Fibroblast of the aortic adventitia (primary cell): Measurements from ENCODE around the gene ARHGEF12. TPM values are rescaled to one million over a fixed set of nuclear protein-coding genes. Genes with fewer than 3 reads are reported as not detected.
A peak's percentile ranks its signal among the peaks of the same experiment; 100 is the strongest.

ENCODE experiments used
- DNase-seq: peaks from one replicate; pipeline ENCODE4 v3.0.0-alpha.2; 2010; ENCODE audit warnings: low read depth
- H3K4me3 ChIP-seq: 2 replicates; pipeline ENCODE4 v1.5.1; 2011; ENCODE audit warnings: low read depth, mild to moderate bottlenecking, control low read depth, low read length, moderate library complexity
- total RNA-seq: library from RNA; depleted of rRNA; stranded (reverse); fragments of >200 nt; gene quantifications from 2 replicates; pipeline ENCODE4 v1.2.3, GENCODE V29; 2012; ENCODE audit warnings: low replicate concordance
- TF ChIP-seq, protein P1 (sequence below): IDR thresholded peaks from 2 replicates; pipeline ENCODE4 v1.5.1; 2011; ENCODE audit warnings: mild to moderate bottlenecking, low read length, control low read depth, inconsistent platforms; ENCODE audit not compliant: insufficient read depth

ARHGEF12 gene
- total RNA-seq, 1 donor = 103 TPM

DNA sequence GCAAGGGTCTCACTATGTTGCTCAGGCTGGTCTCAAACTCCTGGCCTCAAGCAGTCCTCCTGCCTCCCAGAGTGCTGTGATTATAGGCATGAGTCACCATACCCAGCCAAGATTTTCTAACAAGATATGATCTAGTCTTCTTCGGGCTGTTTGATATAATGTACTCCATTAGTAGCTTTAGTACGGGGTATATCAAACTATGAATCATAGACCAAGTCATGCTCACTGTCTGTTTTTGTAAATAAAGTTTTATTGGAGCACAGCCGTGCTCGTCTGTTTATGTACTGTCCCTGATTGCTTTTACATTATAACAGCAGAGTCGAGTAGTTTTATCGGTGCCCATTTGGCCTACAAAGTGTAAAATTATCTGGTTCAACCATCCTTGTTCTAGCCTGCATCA lies 131.4 kb downstream of the ARHGEF12 start:
- no peak for DNase-seq
- TF ChIP-seq, protein P1, sequence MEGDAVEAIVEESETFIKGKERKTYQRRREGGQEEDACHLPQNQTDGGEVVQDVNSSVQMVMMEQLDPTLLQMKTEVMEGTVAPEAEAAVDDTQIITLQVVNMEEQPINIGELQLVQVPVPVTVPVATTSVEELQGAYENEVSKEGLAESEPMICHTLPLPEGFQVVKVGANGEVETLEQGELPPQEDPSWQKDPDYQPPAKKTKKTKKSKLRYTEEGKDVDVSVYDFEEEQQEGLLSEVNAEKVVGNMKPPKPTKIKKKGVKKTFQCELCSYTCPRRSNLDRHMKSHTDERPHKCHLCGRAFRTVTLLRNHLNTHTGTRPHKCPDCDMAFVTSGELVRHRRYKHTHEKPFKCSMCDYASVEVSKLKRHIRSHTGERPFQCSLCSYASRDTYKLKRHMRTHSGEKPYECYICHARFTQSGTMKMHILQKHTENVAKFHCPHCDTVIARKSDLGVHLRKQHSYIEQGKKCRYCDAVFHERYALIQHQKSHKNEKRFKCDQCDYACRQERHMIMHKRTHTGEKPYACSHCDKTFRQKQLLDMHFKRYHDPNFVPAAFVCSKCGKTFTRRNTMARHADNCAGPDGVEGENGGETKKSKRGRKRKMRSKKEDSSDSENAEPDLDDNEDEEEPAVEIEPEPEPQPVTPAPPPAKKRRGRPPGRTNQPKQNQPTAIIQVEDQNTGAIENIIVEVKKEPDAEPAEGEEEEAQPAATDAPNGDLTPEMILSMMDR = no peak

DNA sequence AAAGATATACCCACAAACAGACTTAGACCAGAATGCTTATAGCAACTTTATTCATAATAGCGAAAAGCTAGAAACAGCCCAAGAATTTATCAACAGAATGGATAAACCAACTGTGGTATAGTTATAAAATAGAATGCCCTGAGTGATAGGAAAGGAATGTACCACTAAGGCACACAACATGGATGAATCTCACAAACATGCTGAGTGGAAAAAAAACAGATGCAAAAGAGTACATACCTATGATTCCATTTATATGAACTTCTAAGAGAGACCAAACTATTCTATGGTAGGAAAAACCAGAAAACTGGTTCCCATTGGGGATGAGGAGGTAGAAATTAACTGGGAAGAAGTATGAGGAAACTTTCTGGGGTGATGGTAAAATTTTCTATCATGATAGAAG lies 134.9 kb downstream of the ARHGEF12 start:
- TF ChIP-seq, protein P1 = no peak
- no peak overlapping the region for H3K4me3 ChIP-seq
- peak; percentile 65 for DNase-seq

More for the DNA sequence above, 131.4 kb downstream of the ARHGEF12 start:
- H3K4me3 ChIP-seq = no peak overlapping the region

DNA sequence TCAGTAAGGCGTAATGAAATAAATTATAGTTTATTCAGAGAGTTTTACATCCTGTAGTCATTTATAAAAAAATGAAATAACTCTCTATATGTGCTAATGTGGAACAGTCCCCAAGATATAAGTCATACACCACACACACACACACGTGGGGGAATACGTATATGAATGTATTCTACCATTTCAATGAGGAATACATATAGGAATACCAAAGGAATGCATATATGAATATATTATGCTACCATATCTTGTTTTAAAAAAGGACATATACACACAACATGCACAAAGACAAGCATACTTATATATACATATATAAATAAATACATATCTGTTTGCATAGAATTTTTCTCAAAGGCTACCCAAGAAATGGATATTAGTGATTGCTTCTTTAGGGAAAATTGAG lies 135.8 kb downstream of the ARHGEF12 start:
- no peak for DNase-seq
- TF ChIP-seq, protein P1 = no peak
- H3K4me3 ChIP-seq = no peak overlapping the region

DNA sequence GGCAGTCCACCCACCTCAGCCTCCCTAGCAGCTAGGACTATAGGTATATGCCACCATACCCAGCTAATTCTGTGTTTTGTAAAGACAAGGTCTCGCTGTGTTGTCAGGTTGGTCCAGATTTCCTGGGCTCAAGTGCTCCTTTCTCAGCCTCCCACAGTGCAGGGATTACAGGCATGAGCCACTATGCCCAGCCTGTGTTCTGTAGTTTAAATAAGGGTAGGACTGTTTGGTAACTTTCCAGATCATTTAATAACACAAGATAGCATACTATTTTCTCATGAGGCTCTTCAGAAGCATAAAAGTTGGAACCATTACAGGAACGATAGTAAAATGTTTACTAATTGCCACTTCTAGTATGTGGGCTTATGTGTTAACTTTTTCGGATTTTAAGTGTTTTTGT lies 137.3 kb downstream of the ARHGEF12 start:
- no peak overlapping the region for H3K4me3 ChIP-seq
- TF ChIP-seq, protein P1 = no peak

DNA sequence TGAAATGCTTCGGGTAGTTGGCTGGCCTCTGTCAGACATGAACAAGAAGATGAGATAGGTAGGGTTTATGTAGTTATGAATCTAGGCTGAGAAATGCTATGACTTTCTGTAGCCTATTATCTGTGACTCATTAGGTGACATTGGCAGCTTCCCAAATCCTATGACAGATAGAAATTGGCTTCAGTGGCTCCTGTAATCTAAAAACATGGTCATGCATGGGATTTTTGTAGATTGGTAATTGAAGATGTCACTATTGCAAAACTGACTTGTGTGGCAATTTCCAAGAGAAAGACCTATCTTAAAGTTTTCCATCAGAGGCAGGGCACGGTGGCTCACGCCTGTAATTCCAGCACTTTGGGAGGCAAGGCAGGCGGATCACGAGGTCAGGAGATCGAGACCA lies 145.9 kb downstream of the ARHGEF12 start:
- TF ChIP-seq, protein P1 = no peak
- H3K4me3 ChIP-seq = no peak overlapping the region
- no peak for DNase-seq

More for the DNA sequence above, 137.3 kb downstream of the ARHGEF12 start:
- DNase-seq = no peak

DNA sequence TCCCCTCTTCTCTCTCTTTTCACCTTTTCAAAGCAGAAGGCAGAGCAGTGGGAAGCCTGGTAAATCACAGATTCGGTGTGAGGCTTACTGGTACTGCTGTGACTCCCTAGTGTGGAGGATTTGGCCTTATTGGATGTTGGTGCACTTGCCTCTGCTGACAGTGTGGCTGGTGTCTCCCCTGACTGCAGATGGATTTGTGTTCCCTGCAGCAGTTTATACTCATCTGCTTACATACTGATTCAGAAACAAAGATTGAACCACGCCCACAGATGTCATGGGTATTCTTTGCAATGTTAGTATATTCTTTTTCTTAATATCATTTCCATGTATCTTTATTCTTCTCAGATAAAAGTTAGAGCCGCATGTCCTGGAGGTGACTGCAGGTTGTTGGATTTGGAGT lies 148.5 kb downstream of the ARHGEF12 start:
- no peak for DNase-seq
- H3K4me3 ChIP-seq = no peak overlapping the region
- TF ChIP-seq, protein P1 = no peak

DNA sequence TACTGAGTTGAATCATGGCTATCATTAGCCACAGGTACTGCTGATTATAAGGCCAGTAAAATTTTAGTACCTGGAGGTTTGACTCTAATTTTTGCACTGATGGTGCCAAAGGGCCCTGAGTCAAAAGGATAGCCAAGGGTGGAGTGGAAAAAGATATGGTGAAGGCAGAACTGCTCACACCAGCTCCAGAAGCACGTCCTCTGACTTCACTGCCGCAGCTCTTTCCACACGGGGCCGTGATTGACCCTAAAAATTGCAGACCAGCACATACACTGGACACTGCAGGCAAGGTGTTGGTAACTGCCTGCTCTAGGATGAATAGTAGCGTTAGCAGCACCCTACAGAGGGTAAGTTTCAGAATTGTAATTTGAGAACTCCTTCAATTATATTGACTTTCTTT lies 149.9 kb downstream of the ARHGEF12 start:
- no peak for DNase-seq
- no peak overlapping the region for H3K4me3 ChIP-seq
- TF ChIP-seq, protein P1 = no peak
